ENCODE results near the gene TMEM163.

DNA sequence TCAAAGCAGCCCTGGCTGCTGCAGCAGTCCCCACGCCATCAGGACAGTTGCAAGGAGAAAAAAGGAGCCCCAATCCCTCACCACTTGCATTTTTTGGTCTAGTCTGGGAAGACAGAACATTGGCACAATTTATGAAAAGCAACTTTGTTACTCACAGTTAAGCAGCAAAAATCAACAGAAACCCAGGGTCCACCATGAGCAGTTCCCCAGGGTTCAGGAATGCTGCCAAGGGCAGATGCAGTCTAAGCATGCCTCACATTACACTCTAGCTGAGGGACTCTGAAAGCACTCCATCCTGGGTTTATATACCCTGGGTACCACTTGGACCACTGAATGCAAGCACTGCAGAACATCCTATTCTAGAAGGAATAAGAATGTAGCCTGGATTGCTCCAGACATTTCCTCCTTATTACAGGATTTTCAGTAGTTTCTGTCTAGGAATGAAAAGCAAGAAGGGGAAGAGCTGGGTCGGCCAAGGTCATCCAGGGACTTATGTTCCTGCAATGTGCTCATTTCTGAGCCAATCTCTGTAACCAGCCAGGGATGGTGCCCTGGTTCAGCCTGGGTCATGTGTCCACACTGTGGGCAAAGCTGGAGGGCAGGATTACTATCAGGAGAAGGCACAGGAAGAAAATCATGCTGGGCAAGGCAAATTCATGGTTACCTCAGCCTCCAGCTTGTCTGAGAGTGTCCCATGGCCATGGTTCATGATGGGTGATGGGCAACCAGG, 19.5 kb upstream of the TMEM163 start:
- TF ChIP-seq, protein P1, sequence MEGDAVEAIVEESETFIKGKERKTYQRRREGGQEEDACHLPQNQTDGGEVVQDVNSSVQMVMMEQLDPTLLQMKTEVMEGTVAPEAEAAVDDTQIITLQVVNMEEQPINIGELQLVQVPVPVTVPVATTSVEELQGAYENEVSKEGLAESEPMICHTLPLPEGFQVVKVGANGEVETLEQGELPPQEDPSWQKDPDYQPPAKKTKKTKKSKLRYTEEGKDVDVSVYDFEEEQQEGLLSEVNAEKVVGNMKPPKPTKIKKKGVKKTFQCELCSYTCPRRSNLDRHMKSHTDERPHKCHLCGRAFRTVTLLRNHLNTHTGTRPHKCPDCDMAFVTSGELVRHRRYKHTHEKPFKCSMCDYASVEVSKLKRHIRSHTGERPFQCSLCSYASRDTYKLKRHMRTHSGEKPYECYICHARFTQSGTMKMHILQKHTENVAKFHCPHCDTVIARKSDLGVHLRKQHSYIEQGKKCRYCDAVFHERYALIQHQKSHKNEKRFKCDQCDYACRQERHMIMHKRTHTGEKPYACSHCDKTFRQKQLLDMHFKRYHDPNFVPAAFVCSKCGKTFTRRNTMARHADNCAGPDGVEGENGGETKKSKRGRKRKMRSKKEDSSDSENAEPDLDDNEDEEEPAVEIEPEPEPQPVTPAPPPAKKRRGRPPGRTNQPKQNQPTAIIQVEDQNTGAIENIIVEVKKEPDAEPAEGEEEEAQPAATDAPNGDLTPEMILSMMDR (IDR thresholded peaks at IDR 0.05), result no peak
- no peak for TF ChIP-seq POLR2A (IDR thresholded peaks at IDR 0.05)
